Measurements from ENCODE around the gene PCDHA5. TPM values are rescaled to one million over a fixed set of nuclear protein-coding genes. Genes with fewer than 3 reads are reported as not detected.
A peak's percentile ranks its signal among the peaks of the same experiment; 100 is the strongest.

Gene PCDHA5
- total RNA-seq, 1 donor from 2014 or later = 0.18 TPM

GRCh38 chr5:140855772-140856674 is 34.6 kb downstream of the PCDHA5 start, which contains the start of gene PCDHA10:
PCDHA10 (plus strand) TSS chr5:140855897; CDS start chr5:140856049, 152 bp downstream.
- ATAC-seq (no peak), DNase-seq (no peak)
- intact Hi-C loops (cut with DNase I) = no loop called here
- TF ChIP-seq CTCF (IDR thresholded peaks at IDR 0.05) = peak; percentile 16
- Histone ChIP-seq H3K36me3 (no peaks in the 10 kb centered on the region), H3K27ac (no peak within 1 kb of the TSS), H3K27me3 (ENCODE audit: low read depth) (no peaks in the 10 kb centered on the region), H3K9me3 (peaks cover 3% of the 10 kb centered on the region), H3K4me1 (no peaks in the 10 kb centered on the region), H3K4me3 (peak within 1 kb of the TSS; percentile 32)

GRCh38 chr5:140857177-140857986 is 36.0 kb downstream of the PCDHA5 start:
- no peaks in the 10 kb centered on the region for H3K4me1 ChIP-seq
- no peak overlapping the region for H3K27ac ChIP-seq
- no peak for TF ChIP-seq CTCF (IDR thresholded peaks at IDR 0.05)
- H3K4me3 ChIP-seq = no peak overlapping the region
- no peak for DNase-seq
- intact Hi-C loops (cut with DNase I) = no loop called here
- peaks cover 3% of the 10 kb centered on the region for H3K9me3 ChIP-seq
- no peaks in the 10 kb centered on the region for H3K27me3 ChIP-seq (ENCODE audit: low read depth)
- H3K36me3 ChIP-seq = no peaks in the 10 kb centered on the region
- peak in 1 of 2 donors; percentile 51 for ATAC-seq

- H3K27me3 ChIP-seq (ENCODE audit: low read depth) = no peaks in the 10 kb centered on the region
- intact Hi-C loops (cut with DNase I) = no loop called here
These were observed 36.5 kb downstream of the PCDHA5 start for GRCh38 chr5:140857987-140858240.

GRCh38 chr5:140862441-140863295 is 41.3 kb downstream of the PCDHA5 start:
- intact Hi-C loops (cut with DNase I) = no loop called here
- no peak for DNase-seq
- Histone ChIP-seq H3K9me3 (peaks cover 11% of the 10 kb centered on the region), H3K27me3 (ENCODE audit: low read depth) (no peaks in the 10 kb centered on the region), H3K36me3 (no peaks in the 10 kb centered on the region), H3K4me3 (no peak overlapping the region), H3K27ac (no peak overlapping the region), H3K4me1 (no peaks in the 10 kb centered on the region)
- no peak for TF ChIP-seq CTCF (IDR thresholded peaks at IDR 0.05)
- ATAC-seq = no peak

More at GRCh38 chr5:140857987-140858240, 36.5 kb downstream of the PCDHA5 start:
- Histone ChIP-seq H3K36me3 (no peaks in the 10 kb centered on the region), H3K9me3 (peaks cover 7% of the 10 kb centered on the region), H3K4me3 (no peak overlapping the region), H3K27ac (no peak overlapping the region), H3K4me1 (no peaks in the 10 kb centered on the region)
- no peak for TF ChIP-seq CTCF (IDR thresholded peaks at IDR 0.05)
- ATAC-seq = no peak
- DNase-seq = no peak

Data from lower lobe of right lung (tissue), 2 donors.